HG03575 (cell line): ENCODE data around the gene BMAL1.
"Not testable (repeated sequence)": the region's sequence is repeated elsewhere in the genome, so short reads cannot be mapped to it uniquely, and the experiment has no call there.

Source experiments
- ATAC-seq: cut with Tn5 transposase; IDR thresholded peaks from one replicate; pipeline ENCODE4 v1.9.1; 2021; ENCODE audit not compliant: unreplicated experiment, insufficient number of reproducible peaks, low FRiP score; ENCODE audit errors: extremely low read depth

The BMAL1 gene

GRCh38 chr11:13421561-13421960, 144.0 kb downstream of the BMAL1 start:
- no peak for ATAC-seq

GRCh38 chr11:13423372-13423771, 145.8 kb downstream of the BMAL1 start:
- no peak for ATAC-seq

- no peak for ATAC-seq
Measured at GRCh38 chr11:13427440-13427839, 149.8 kb downstream of the BMAL1 start.

GRCh38 chr11:13429288-13429687, 151.7 kb downstream of the BMAL1 start:
- ATAC-seq, result no peak

- ATAC-seq, result no peak
Measured at GRCh38 chr11:13429836-13430235, 152.2 kb downstream of the BMAL1 start.

- no peak for ATAC-seq
Measured at GRCh38 chr11:13433437-13433836, 155.8 kb downstream of the BMAL1 start.

- ATAC-seq, result no peak
Measured at GRCh38 chr11:13434247-13435205, 156.9 kb downstream of the BMAL1 start.

GRCh38 chr11:13436836-13437235, 159.2 kb downstream of the BMAL1 start:
- not testable (repeated sequence) for ATAC-seq
